SK-N-MC (cell line): ENCODE measurements around the gene TARBP1.

ENCODE experiments used
- DNase-seq: peaks from one replicate; pipeline ENCODE4 v3.0.0-alpha.2; 2011; ENCODE audit warnings: low read depth, low spot score
- H3K27ac ChIP-seq: fragments of 200-600 bp; sonication (generic); 2 replicates; pipeline ENCODE4 v1.5.1; 2016; ENCODE audit warnings: mixed run types
- H3K36me3 ChIP-seq: fragments of 200-600 bp; sonication (generic); 2 replicates; pipeline ENCODE4 v1.6.1; 2017; ENCODE audit warnings: antibody characterized with exemption, low read length, mixed read lengths; ENCODE audit not compliant: insufficient read depth
- H3K4me3 ChIP-seq: fragments of 200-600 bp; sonication (generic); 2 replicates; pipeline ENCODE4 v1.5.1; 2016
- H3K9ac ChIP-seq: fragments of 200-600 bp; sonication (generic); 2 replicates; pipeline ENCODE4 v1.8.0; 2017; ENCODE audit warnings: mixed run types, mixed read lengths; ENCODE audit not compliant: insufficient read length
- H3K9me3 ChIP-seq: fragments of 200-600 bp; sonication (generic); 2 replicates; pipeline ENCODE4 v1.6.1; 2017; ENCODE audit warnings: low read depth, mild to moderate bottlenecking, antibody characterized with exemption, low read length, moderate library complexity, mixed read lengths
- EZH2 ChIP-seq: fragments of 200-600 bp; sonication (generic); IDR thresholded peaks from one replicate; pipeline ENCODE4 v1.6.1; 2017; ENCODE audit warnings: antibody characterized with exemption
- FOXP2 ChIP-seq: optimal IDR thresholded peaks from 2 replicates; pipeline ENCODE3; 2011; ENCODE audit warnings: mild to moderate bottlenecking, moderate library complexity; ENCODE audit not compliant: insufficient read depth; ENCODE audit errors: extremely low read length, control extremely low read depth
- POLR2AphosphoS5 ChIP-seq: IDR thresholded peaks from 2 replicates; pipeline ENCODE4 v1.6.1; 2012; ENCODE audit warnings: mild to moderate bottlenecking, low read depth, low read length, borderline replicate concordance

TARBP1 gene

DNA sequence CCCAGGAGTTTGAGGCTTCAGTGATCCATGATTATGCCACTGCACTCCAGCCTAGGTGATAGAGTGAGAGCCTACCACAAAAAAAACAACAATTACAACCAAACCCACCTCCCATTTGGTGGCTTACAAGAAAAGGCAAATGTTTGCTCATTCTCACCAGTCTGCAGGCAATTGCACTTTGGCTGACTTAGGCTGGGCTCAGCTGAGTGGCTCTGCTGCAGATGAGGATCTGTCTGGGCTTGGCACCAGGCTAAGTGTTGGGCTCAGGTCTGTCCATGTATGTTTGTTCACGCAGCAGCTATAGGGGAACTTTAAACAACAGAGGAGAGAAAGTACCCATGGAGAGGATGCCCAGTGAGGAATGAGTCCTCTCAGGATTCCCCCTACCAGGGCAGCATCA lies 133.7 kb downstream of the TARBP1 start:
- no peak for TF ChIP-seq POLR2AphosphoS5
- no peak for TF ChIP-seq EZH2
- TF ChIP-seq FOXP2, result no peak
- Histone ChIP-seq H3K9ac (no peak overlapping the region), H3K4me3 (no peak overlapping the region), H3K27ac (no peak overlapping the region), H3K36me3 (no peaks in the 10 kb centered on the region), H3K9me3 (peaks cover 3% of the 10 kb centered on the region; the same call in 1 of the 2 replicates)
- no peak for DNase-seq

DNA sequence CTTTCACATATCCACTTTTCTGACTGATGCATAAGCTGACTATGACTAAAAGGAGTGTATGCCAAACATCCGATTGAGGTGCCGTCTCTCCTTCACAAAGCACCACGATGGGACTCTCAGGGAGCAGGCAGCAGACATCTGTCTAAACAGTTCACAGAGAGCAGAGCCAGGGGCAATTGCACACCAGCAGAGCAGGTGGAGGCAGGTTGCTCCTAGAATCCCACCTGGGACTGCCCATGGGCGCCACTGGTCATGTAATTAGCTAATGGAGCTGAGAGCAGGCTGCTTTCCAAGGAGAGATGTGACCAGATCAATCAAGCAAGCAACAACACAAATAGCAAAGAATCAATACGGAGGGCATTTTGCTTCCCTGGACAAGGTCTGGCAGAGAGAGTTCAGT lies 136.2 kb downstream of the TARBP1 start:
- Histone ChIP-seq H3K27ac (no peak overlapping the region), H3K36me3 (no peaks in the 10 kb centered on the region), H3K4me3 (no peak overlapping the region), H3K9me3 (peaks cover 12% of the 10 kb centered on the region; the same call in 1 of the 2 replicates), H3K9ac (no peak overlapping the region)
- no peak for DNase-seq
- no peak for TF ChIP-seq EZH2
- TF ChIP-seq POLR2AphosphoS5, result no peak
- TF ChIP-seq FOXP2, result no peak
